DMS 273 treated with DMSO at 0.1 percent for 48 hours (cell line): ENCODE results near the gene HMGB2.
A peak's percentile ranks its signal among the peaks of the same experiment; 100 is the strongest.

Source experiments
- DNase-seq: peaks from one replicate; lab custom pipeline; 2025; lab: John Stamatoyannopoulos, UW

The HMGB2 gene

GRCh38 chr4:173334085-173334890 lies at the start of gene HMGB2:
HMGB2 (minus strand) TSS chr4:173334358; CDS start chr4:173333649, 709 bp downstream.
- peak; percentile 97 for DNase-seq

DNA sequence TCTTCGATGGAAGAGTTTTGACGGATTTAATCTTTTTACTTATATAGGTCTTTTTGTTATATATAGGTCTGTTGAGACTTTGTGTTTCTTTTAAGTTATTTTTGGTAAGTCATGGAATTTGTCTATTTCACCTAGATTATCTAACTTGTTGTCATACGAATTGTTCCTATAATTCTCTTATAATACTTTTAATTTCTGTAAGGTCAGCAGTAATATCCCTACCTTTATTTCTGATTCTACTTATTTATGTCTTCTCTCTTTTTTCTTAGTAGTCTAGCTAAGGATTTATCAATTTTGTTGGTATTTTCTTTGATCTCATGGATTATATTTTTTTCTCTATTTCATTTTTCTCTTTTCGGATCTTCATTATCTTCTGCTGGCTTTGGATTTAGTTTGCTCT lies 48.2 kb upstream of the HMGB2 start:
- no peak for DNase-seq

DNA sequence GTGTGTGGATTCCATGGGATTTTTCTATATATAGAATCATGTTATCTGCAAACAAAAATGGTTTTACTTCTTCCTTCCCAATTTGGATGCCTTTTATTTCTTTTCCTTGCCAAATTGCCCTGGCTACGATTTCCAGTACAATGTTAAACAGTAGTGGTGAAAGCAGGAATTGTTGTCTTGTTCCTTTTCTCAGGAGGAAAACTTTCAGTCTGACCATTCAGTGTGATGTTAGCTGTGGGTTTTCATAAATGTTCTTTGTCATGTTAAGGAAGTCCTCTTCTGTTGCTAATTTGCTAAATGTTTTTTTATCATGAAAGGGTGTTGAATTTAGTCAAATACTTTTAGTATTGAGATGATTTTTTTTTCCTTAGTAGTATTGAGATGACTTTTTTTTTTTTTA lies 47.5 kb upstream of the HMGB2 start:
- no peak for DNase-seq

- no peak for DNase-seq
Observed at GRCh38 chr4:173380987-173381386, 46.8 kb upstream of the HMGB2 start.

- no peak for DNase-seq
Observed at GRCh38 chr4:173379929-173380328, 45.8 kb upstream of the HMGB2 start.

DNA sequence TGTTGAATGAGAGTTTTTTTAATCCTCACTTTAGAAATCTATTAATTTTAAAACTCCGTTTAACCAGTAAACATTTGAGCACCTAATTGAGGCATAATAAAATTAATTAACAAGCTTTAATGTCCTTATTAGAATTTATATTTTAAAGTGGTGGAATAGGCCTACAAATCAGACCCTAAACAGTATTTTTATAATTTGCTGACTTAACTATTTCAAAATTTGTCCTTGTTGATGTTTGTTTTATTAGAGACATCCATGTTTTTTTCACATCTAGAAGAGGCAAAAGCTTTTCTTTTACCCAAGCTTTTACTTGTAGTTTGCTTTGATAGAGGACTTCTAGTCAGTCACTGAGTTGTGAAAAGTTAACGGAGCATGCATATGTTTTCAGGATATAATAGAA lies 40.4 kb upstream of the HMGB2 start:
- DNase-seq, result no peak

DNA sequence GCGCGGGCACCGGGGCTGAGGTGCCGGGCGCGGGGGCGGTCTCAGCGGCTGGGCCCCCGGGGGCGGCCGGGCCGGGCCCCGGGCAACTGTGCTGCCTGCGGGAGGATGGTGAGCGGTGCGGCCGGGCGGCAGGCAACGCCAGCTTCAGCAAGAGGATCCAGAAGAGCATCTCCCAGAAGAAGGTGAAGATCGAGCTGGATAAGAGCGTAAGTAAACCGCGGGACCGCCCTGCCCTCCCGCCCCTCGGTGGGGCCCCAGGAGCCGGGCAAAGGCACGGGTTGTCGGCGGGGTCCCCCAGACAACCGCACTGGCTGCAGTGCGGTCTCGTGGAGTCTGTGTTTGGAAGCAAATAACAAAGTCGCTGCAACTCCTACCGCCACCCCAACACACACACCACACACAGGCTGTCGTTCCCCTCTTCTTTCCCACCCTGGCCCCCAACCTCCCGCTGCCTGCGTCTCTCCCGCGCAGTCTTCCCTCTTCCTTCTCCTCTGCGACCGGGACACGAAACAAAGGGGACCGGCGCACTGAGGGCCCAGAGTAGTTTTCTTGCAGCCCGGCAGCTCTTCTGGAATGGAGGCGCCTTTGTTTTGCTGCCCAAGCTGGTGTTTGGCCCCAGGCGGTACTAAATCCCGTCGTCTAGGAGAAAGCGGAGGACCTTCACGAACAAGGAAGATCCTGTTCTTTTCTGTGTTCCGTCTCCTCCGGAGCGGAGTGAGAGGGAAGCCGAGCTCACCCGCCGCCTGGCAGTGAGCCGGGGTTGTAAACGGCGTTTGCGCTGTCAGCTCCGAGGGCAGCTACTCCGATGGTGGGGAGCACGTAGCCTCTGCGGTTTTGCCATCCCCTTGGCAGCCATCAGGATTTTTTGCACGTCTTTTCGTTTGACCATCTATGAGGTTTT lies 37.4 kb upstream of the HMGB2 start:
- no peak for DNase-seq

GRCh38 chr4:173370477-173371291 lies 36.5 kb upstream of the HMGB2 start, which contains the start of gene SAP30:
SAP30 (plus strand) TSS chr4:173370954; CDS start chr4:173371183, 229 bp downstream.
- peak; percentile 88 for DNase-seq

GRCh38 chr4:173370130-173370476 lies 35.9 kb upstream of the HMGB2 start:
- DNase-seq, result no peak

DNA sequence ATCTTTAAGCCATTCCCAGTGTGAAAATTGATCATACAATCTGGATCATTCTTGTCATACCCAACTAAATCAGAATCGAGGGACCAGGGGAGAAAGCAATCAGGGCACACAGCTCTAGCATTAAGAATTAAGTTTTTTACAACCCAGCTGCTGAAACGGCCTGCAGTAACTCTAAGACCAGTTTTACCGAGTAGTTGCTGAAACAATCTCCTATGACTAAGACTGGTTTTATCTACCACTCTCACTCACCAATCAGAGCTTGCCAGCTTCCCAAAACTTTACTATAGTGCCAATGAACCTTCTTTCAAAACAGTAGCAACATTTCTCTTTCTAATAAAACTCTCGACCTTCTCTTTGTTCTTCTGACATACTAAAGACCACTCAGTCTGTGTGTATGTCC lies 33.8 kb upstream of the HMGB2 start:
- no peak for DNase-seq

DNA sequence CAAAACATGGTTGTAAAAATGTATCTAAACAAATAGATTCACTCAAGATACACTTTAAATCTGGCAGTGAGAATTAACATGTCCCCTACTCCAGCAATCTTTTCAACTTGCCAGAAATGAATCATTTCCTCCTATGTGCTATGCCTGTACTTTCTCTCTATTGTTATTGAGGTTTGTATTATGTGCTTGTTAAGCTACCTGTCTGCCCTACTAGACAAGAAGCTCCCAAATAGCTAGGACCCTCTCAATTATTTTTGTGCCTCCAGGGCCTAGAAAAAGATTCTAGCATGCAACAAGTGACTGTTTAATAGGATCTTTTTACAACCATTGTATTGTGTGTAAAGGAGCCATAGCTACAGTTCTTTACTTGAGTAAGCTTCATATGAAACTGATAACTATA lies 33.1 kb upstream of the HMGB2 start:
- DNase-seq, result no peak

DNA sequence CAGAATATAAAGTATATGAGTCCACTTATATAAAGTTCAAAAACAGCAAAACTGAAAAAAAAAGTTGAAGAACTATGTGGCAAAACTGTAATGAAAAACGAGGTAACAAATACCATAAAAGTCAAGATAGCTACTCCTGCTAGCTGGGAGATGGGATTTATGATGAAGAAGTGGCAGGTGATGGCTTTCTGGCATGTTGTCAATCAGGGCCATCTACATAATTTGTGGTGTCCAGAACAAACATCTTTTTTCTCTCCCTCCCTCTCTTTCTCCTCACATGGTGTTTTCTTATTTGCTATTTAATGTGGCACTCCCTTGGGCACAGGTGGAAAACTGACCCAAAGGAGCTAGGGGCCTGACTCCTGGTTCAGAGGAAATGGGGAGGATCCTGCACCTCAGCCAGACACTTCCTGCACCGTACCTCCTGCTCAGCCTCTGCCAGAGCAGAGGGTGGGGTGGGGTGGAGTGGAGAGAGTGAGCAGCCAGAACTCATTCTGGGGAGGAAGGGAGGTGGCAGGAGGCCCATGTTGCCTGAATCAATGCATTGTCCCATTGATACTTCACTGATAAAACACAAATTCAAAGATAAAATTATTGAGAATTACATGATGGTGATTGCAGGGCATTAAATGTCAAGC lies 31.3 kb upstream of the HMGB2 start:
- no peak for DNase-seq

DNA sequence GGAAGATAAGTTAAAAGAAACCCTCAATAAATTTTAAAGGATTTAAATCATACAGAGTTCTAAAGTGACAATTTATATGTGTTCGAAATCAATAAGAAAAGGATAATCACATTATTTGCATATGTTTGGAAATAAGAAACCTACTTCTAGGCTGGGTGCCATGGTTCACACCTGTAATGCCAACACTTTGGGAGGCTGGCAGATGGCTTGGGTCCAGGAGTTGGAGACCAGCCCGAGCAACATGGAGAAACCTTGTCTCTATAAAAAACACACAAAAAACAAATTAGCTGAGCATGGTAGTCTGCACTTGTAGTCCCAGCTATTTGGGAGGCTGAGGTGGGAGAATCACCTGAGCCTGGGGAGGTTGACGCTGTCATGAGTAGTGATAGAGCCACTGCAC lies 28.5 kb upstream of the HMGB2 start:
- DNase-seq, result no peak

DNA sequence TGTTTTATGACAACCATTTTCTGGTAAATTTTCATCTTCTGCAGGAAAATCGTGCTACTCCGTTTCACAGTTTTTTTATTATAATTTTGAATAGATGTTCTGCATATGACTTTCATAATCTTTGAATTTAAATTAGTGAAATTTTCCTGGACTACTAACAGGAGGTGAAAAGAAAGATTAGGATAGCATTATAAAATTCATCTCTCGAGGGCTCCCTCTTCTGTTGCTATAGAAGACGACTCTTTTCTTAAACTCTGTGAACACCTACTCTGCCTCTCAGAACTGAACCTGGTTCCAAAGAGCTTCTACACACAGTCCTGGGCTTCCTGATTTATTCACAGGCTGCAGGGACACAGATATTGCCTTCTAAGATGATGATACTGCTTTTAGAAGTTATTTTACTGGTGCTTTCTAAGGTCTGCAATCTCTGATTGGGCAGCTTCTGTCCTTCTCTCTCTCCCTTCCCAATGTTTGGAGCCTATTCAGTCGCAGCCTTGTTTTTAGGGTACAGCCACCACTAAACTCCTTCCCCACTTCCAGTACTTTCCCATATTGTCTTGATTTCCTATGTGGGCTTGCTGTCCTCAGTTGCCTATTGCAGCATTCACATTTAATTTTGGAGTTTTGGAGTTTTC lies 26.5 kb upstream of the HMGB2 start:
- no peak for DNase-seq

GRCh38 chr4:173357939-173358338 lies 23.8 kb upstream of the HMGB2 start:
- no peak for DNase-seq

DNA sequence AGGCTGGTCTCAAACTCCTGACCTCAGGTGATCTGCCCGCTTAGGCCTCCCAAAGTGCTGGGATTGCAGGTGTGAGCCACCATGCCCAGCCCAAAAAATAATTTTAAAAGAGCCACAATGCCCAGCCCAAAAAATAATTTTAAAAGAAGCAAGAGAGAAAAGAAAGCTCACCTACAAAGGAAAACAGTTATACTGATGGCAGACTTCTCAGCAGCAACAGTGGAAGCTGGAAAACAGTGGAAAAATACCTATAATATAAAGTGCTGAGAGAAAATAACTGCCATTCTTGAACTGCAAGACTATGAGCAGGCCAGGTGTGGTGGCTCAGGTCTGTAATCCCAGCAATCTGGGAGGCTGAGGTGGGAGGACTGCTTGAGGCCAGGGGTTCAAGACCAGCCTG lies 13.3 kb upstream of the HMGB2 start:
- DNase-seq, result no peak

- DNase-seq, result no peak
Observed at GRCh38 chr4:173346074-173346473, 11.9 kb upstream of the HMGB2 start.

DNA sequence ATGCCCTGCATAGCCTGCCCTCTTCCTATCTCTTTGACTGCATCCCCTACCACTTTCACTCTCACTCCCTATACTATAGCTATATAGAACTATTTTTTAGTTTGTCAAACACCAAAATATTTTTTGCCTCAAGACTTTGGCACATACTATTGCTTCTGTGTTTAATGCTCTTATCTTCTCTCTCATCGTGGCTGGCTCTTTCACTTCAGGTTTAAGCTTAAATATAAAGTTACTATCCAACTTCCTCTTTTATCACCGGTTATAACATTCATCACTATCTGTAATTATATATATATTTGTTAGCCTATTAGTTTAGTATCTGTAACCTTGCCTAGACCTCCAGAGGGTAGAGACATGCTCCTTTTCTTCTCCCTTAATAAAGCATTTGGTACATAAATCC lies 11.5 kb upstream of the HMGB2 start:
- no peak for DNase-seq

DNA sequence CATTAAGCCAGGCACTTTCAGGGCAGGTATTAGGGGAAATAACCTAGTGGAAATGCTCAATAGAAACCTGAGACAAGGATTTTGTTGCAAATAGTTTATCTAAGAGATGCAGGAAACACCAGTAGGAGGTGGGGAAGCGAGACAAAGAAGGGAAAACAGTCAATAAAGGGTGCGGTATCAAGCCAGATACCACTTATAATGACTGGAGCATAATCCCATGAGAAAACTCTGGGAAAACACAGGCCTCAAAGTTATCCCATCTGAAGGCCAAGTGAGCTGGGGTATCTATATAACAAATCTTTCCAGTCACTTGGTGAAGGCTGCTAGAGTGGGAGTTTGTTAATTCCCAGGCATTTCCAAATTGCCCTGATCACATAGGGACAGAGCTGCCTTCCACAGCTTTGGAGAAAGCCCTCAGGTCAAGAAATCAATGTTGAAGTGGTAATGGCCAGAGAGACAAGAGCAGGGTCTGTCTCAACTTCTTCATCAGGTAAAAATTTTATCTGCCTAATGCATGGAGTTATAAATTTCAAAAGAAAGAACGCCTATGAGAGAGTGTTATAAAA lies 9.8 kb upstream of the HMGB2 start:
- no peak for DNase-seq

DNA sequence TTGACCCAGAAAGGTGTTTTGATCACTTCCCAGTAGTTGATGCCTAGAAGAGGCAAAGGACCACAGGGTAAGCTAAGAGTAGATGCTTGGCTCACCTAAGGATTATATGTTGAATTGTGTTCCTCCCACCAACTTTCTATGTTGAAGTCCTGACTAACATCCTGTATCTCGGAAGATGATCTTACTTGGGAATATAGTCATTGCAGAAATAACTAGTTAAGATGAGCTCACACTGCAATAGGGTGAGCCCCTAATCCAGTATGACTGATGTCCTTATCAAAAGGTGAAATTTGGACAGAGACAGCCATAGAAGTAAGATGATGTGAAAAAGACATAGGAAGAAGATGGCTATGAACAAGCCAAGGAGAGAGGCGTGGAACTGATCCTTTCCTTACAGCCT lies 3.3 kb upstream of the HMGB2 start:
- DNase-seq, result no peak
